HepG2 (cell line): Measurements from ENCODE around the gene CAMK1D. TPM values are rescaled to one million over a fixed set of nuclear protein-coding genes. Genes with fewer than 3 reads are reported as not detected.
A peak's percentile ranks its signal among the peaks of the same experiment; 100 is the strongest.

ENCODE experiments used
- ATAC-seq: fragments of 200-7000 bp; cut with Tn5 transposase; 3 replicates; pipeline ENCODE4 v1.9.1; 2020; ENCODE audit warnings: mild to moderate bottlenecking, moderate library complexity
- BruUV-seq: library from RNA; stranded (reverse); fragments of 400-500 nt; replicated peaks from 2 replicates; lab custom pipeline; 2021; lab: Mats Ljungman, UMichigan
- CTCF ChIA-PET: fragments of 300-600 bp; formaldehyde crosslinking; extraction: SDS; loops from one replicate; lab custom pipeline; 2021; ENCODE audit warnings: low total read pairs, inconsistent platforms, low intra/inter-chr PET ratio; lab: Yijun Ruan, JAX
- POLR2A ChIA-PET: fragments of 350-600 bp; sonication (Branson Sonifier 250); formaldehyde crosslinking; loops from one replicate; lab custom pipeline; 2020; ENCODE audit warnings: antibody characterized with exemption, inconsistent platforms; lab: Yijun Ruan, JAX
- DNase-seq: peaks from one replicate; pipeline ENCODE4 v3.0.0-alpha.2; 2015; ENCODE audit warnings: low spot score
- FAIRE-seq: peaks from 3 replicates; lab custom pipeline; 2011; peaks lifted over from hg19 to GRCh38; lab: Jason Lieb, UNC
- H2AFZ ChIP-seq: one replicate; pipeline ENCODE4 v1.6.1; 2011; ENCODE audit warnings: low read length, inconsistent platforms
- H3K27ac ChIP-seq: fragments of 300-600 bp; 3 replicates; pipeline ENCODE4 v1.8.0; 2011; ENCODE audit warnings: mixed run types, mild to moderate bottlenecking, mixed read lengths, low read length, inconsistent platforms; ENCODE audit not compliant: insufficient read depth; ENCODE audit errors: extremely low read length
- H3K27me3 ChIP-seq, 2 experiments: fragments of 200-600 bp in 1 of 2; 2 replicates in 1 of 2; 3 replicates in 1 of 2; pipeline versions ENCODE4 v1.6.0 to v1.8.0; 2011; ENCODE audit warnings: low read length in 2 of 2, mild to moderate bottlenecking in 2 of 2, moderate library complexity in 2 of 2, inconsistent platforms in 1 of 2; ENCODE audit not compliant: insufficient read depth in 2 of 2, control insufficient read depth in 1 of 2
- H3K36me3 ChIP-seq, 2 experiments: fragments of 200-600 bp in 1 of 2; replicated peaks in 1 of 2; 2 replicates in 1 of 2; 3 replicates in 1 of 2; pipeline versions ENCODE4 v1.5.1 to v1.8.0; 2011; ENCODE audit warnings: low read length in 2 of 2, inconsistent platforms in 1 of 2; ENCODE audit not compliant: insufficient read depth in 2 of 2, control insufficient read depth in 1 of 2
- H3K4me1 ChIP-seq: 2 replicates; pipeline ENCODE4 v1.5.1; 2012; ENCODE audit warnings: low read length, inconsistent platforms; ENCODE audit not compliant: insufficient read depth
- H3K4me2 ChIP-seq: 2 replicates; pipeline ENCODE4 v1.6.0; 2011; ENCODE audit warnings: low read depth, low read length, inconsistent platforms
- H3K4me3 ChIP-seq, 3 experiments: fragments of 200-600 bp in 1 of 3; sonication (generic), shearing (Covaris generic) in 1 of 3; replicated peaks in 1 of 3; 2 replicates each; pipeline ENCODE4 v1.5.1; 2011 to 2016; ENCODE audit warnings: low read length in 3 of 3, inconsistent platforms in 2 of 3, low read depth in 2 of 3, mild to moderate bottlenecking in 2 of 3, control low read depth in 1 of 3, mixed read lengths in 1 of 3; ENCODE audit not compliant: insufficient read depth in 1 of 3
- H3K79me2 ChIP-seq: one replicate; pipeline ENCODE4 v1.6.1; 2011; ENCODE audit warnings: low read length, inconsistent platforms; ENCODE audit not compliant: insufficient read depth
- H3K9ac ChIP-seq: 2 replicates; pipeline ENCODE4 v1.6.0; 2011; ENCODE audit warnings: mild to moderate bottlenecking, low read depth, low read length, inconsistent platforms; ENCODE audit not compliant: insufficient read depth
- H3K9me3 ChIP-seq: 2 replicates; pipeline ENCODE4 v1.5.1; 2012; ENCODE audit warnings: mild to moderate bottlenecking, low read length
- H4K20me1 ChIP-seq: 2 replicates; pipeline ENCODE4 v1.6.0; 2011; ENCODE audit warnings: inconsistent platforms, mild to moderate bottlenecking, low read length, moderate library complexity; ENCODE audit not compliant: insufficient read depth
- CTCF ChIP-seq: sonication (generic); formaldehyde crosslinking; IDR thresholded peaks from 2 replicates; pipeline ENCODE4 v1.5.0; 2020; ENCODE audit warnings: mild to moderate bottlenecking, missing genetic modification reagents, moderate library complexity
- FIP1L1 ChIP-seq: fragments of 200-400 bp; formaldehyde crosslinking; IDR thresholded peaks from 2 replicates; pipeline ENCODE4 v1.6.1; 2018; ENCODE audit warnings: low read depth, mild to moderate bottlenecking, low read length, moderate library complexity, borderline replicate concordance; ENCODE audit not compliant: insufficient read depth
- HOXA9 ChIP-seq: sonication (generic); formaldehyde crosslinking; IDR thresholded peaks from 2 replicates; pipeline ENCODE4 v1.8.1; 2022; ENCODE audit warnings: missing genetic modification reagents, mild to moderate bottlenecking, moderate library complexity, borderline replicate concordance
- NCOA2 ChIP-seq: sonication (generic); formaldehyde crosslinking; IDR thresholded peaks from 2 replicates; pipeline ENCODE4 v1.8.0; 2022; ENCODE audit warnings: inconsistent platforms
- ZNF574 ChIP-seq: sonication (generic); formaldehyde crosslinking; IDR thresholded peaks from 2 replicates; pipeline ENCODE4 v1.4.0; 2020; ENCODE audit warnings: missing genetic modification reagents
- ZNF619 ChIP-seq: sonication (generic); formaldehyde crosslinking; IDR thresholded peaks from 2 replicates; pipeline ENCODE4 v1.4.0; 2020; ENCODE audit warnings: mild to moderate bottlenecking, missing genetic modification reagents
- ZNF687 ChIP-seq: sonication (generic); formaldehyde crosslinking; IDR thresholded peaks from 2 replicates; pipeline ENCODE4 v1.5.1; 2020; ENCODE audit warnings: mild to moderate bottlenecking, missing genetic modification reagents, moderate library complexity
- WGBS: methylation state at CpG from one replicate; pipeline ENCODE4 v1.1.6; 2017; ENCODE audit warnings: low lambda C conversion rate; 5-methylcytosine and 5-hydroxymethylcytosine counted together
- in situ Hi-C: cut with HindIII; loops from 2 replicates; pipeline ENCODE4 v1.10.0; 2017; ENCODE audit warnings: low pct_unique_long_range_greater_than_20kb; ENCODE audit not compliant: extremely low pct_ligation_motif_present
- intact Hi-C: fragments of 100-400 bp; cut with micrococcal nuclease; formaldehyde crosslinking; loops from one replicate; pipeline ENCODE4 v1.10.0; 2022; ENCODE audit not compliant: unreplicated experiment
- polyA plus RNA-seq, 8 experiments: library from polyadenylated mRNA; depleted of rRNA in 3 of 8; stranded (reverse) in 7 of 8; unstranded in 1 of 8; fragments of >200 nt; fragmentation: Illumina TruSeq in 4 of 8; extraction: Trizol in 4 of 8; gene quantifications; 2 replicates each; pipeline versions ENCODE4 v1.2.1 to v1.2.3, GENCODE V29; 2011 to 2016; ENCODE audit warnings: low read depth in 4 of 8, missing spikeins in 1 of 8, mixed read lengths in 1 of 8; ENCODE audit not compliant: insufficient read depth in 1 of 8
- total RNA-seq, 5 experiments: library from RNA; depleted of rRNA; stranded (reverse); fragments of >200 nt; fragmentation: Illumina TruSeq; extraction: Trizol; gene quantifications; 2 replicates each; pipeline ENCODE4 v1.2.3, GENCODE V29; 2016; ENCODE audit warnings: low read depth in 1 of 5
- TF ChIP-seq, protein P1 (sequence below): sonication (generic); formaldehyde crosslinking; IDR thresholded peaks from 2 replicates; pipeline ENCODE4 v1.8.0; 2022; ENCODE audit warnings: low read depth, missing genetic modification reagents
- TF ChIP-seq, protein P2 (sequence below): sonication (generic); formaldehyde crosslinking; IDR thresholded peaks from 2 replicates; pipeline ENCODE4 v1.4.0; 2020; ENCODE audit warnings: mild to moderate bottlenecking, low read depth, missing genetic modification reagents

Gene CAMK1D
- total and polyA plus RNA-seq, 2 of the 13 experiments (the other 11 are each of a cell fraction or from before 2014, with no cell fraction given), result under 0.01 TPM; not detected in 1

DNA sequence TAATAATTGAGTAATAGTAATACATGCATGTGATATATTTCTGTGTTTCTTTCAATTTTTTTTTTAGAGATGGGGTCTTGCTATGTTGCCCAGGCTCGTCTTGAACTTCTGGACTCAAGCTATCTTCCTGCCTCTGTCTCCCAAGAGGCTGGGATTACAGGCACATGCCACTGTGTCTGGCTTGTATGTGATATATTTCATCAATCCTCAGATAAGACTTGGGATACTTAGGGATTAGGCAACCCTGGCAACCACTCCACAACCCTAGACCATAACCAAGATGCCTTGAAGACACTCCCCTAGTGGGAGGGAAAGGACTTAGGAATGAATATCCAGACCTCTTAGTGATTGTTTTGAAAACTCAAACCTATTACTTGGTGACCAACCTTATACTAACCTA, 497.4 kb downstream of the CAMK1D start (continued):
- TF ChIP-seq, protein P1, sequence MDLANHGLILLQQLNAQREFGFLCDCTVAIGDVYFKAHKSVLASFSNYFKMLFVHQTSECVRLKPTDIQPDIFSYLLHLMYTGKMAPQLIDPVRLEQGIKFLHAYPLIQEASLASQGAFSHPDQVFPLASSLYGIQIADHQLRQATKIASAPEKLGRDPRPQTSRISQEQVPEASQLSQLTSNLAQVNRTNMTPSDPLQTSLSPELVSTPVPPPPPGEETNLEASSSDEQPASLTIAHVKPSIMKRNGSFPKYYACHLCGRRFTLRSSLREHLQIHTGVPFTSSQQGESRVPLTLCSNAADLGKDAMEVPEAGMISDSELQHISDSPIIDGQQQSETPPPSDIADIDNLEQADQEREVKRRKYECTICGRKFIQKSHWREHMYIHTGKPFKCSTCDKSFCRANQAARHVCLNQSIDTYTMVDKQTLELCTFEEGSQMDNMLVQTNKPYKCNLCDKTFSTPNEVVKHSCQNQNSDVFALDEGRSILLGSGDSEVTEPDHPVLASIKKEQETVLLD, result no peak

- Histone ChIP-seq H2AFZ (no peak overlapping the region), H3K9me3 (no peaks in the 10 kb centered on the region), H4K20me1 (no peaks in the 10 kb centered on the region), H3K9ac (no peak overlapping the region), H3K27ac (no peak overlapping the region), H3K4me1 (no peaks in the 10 kb centered on the region), H3K4me2 (no peak overlapping the region), H3K79me2 (no peaks in the 10 kb centered on the region), H3K27me3 (peaks cover 0 to 1% of the 10 kb centered on the region in 2 experiments; a peak in 2 of 5 replicates), H3K36me3 (no peaks in the 10 kb centered on the region), H3K4me3 (no peak overlapping the region)
- CTCF ChIA-PET, result no interaction called here
- POLR2A ChIA-PET, result no interaction called here
- BruUV-seq, result no TSS peak
- DNase-seq, result no peak
- 56% methylated on average over 7 of the region's 14 CpGs for WGBS
- in situ Hi-C loops (no loop called here), intact Hi-C loops (no loop called here)
- no peak for FAIRE-seq
- peak; percentile 61 for ATAC-seq
- TF ChIP-seq HOXA9 (CRISPR knock-in tag), result no peak
- TF ChIP-seq, protein P2, sequence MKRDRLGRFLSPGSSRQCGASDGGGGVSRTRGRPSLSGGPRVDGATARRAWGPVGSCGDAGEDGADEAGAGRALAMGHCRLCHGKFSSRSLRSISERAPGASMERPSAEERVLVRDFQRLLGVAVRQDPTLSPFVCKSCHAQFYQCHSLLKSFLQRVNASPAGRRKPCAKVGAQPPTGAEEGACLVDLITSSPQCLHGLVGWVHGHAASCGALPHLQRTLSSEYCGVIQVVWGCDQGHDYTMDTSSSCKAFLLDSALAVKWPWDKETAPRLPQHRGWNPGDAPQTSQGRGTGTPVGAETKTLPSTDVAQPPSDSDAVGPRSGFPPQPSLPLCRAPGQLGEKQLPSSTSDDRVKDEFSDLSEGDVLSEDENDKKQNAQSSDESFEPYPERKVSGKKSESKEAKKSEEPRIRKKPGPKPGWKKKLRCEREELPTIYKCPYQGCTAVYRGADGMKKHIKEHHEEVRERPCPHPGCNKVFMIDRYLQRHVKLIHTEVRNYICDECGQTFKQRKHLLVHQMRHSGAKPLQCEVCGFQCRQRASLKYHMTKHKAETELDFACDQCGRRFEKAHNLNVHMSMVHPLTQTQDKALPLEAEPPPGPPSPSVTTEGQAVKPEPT (CRISPR knock-in tag), result no peak
- peak; percentile 85 for TF ChIP-seq ZNF574 (CRISPR knock-in tag)
- no peak for TF ChIP-seq ZNF687
- peak; percentile 35 for TF ChIP-seq CTCF (CRISPR knock-in tag)
- TF ChIP-seq FIP1L1, result no peak
- no peak for TF ChIP-seq NCOA2 (CRISPR knock-in tag)
- TF ChIP-seq ZNF619 (CRISPR knock-in tag), result no peak
Measured at GRCh38 chr10:12847361-12847975, 498.1 kb downstream of the CAMK1D start.
